B cell (primary cell): ENCODE data around the gene GPR45. TPM values are rescaled to one million over a fixed set of nuclear protein-coding genes. Genes with fewer than 3 reads are reported as not detected.

Experiments
- ATAC-seq: fragments of 200-7000 bp; cut with Tn5 transposase; one replicate; pipeline ENCODE4 v1.10.0; 2021; ENCODE audit warnings: low read depth, mild to moderate bottlenecking, moderate number of reproducible peaks, moderate library complexity
- CTCF ChIA-PET: fragments of 350-600 bp; sonication (Branson Sonifier 250); formaldehyde crosslinking; loops from one replicate; lab custom pipeline; 2021; ENCODE audit warnings: antibody characterized with exemption, inconsistent platforms; lab: Charles Lee
- POLR2A ChIA-PET: fragments of 350-600 bp; sonication (Branson Sonifier 250); formaldehyde crosslinking; loops from one replicate; lab custom pipeline; 2021; ENCODE audit warnings: antibody characterized with exemption; lab: Charles Lee
- DNase-seq: peaks from one replicate; pipeline ENCODE4 v3.0.0; 2013
- H2AFZ ChIP-seq: 2 replicates; pipeline ENCODE4 v1.6.1; 2012; ENCODE audit warnings: mild to moderate bottlenecking, low read depth, low read length; ENCODE audit not compliant: insufficient read depth, poor library complexity, severe bottlenecking
- H3K27ac ChIP-seq, 2 donors: 1 replicate in 1 of 2; 2 replicates in 1 of 2; pipeline ENCODE4 v1.5.1; 2012 to 2013; ENCODE audit warnings: low read length in 2 of 2, mild to moderate bottlenecking in 2 of 2, moderate library complexity in 1 of 2
- H3K27me3 ChIP-seq, 4 experiments: fragments of 200-600 bp in 1 of 4; sonication (generic) in 1 of 4; replicated peaks in 1 of 4; 1 replicate in 2 of 4; 2 replicates in 2 of 4; pipeline versions ENCODE4 v1.6.1 to v1.7.0; 2013 to 2016; ENCODE audit warnings: low read length in 3 of 4, mild to moderate bottlenecking in 2 of 4, mixed read lengths in 1 of 4, moderate library complexity in 1 of 4; ENCODE audit not compliant: insufficient read depth in 4 of 4, control insufficient read depth in 3 of 4; ENCODE audit errors: control extremely low read depth in 1 of 4
- H3K36me3 ChIP-seq, 2 experiments: replicated peaks in 1 of 2; 1 replicate in 1 of 2; 2 replicates in 1 of 2; pipeline versions ENCODE4 v1.6.1 to v1.7.1; 2013; ENCODE audit warnings: low read length in 1 of 2; ENCODE audit not compliant: insufficient read depth in 2 of 2, control insufficient read depth in 1 of 2; ENCODE audit errors: control extremely low read depth in 1 of 2, extremely low read depth in 1 of 2
- H3K4me1 ChIP-seq, 2 donors: fragments of 200-600 bp in 1 of 2; sonication (generic) in 1 of 2; 1 replicate in 1 of 2; 2 replicates in 1 of 2; pipeline versions ENCODE4 v1.5.1 to v1.6.1; 2013 to 2017; ENCODE audit warnings: low read length in 2 of 2; ENCODE audit not compliant: control insufficient read depth in 2 of 2, insufficient read depth in 2 of 2
- H3K4me2 ChIP-seq: replicated peaks from 2 replicates; pipeline ENCODE3; 2012; ENCODE audit warnings: mild to moderate bottlenecking, low read depth, low read length; ENCODE audit not compliant: poor library complexity, severe bottlenecking
- H3K4me3 ChIP-seq, 5 experiments: fragments of 200-600 bp in 1 of 5; sonication (generic) in 1 of 5; 1 replicate in 3 of 5; 2 replicates in 2 of 5; pipeline versions ENCODE4 v1.5.1 to v1.7.0; 2011 to 2016; ENCODE audit warnings: low read length in 4 of 5, mild to moderate bottlenecking in 4 of 5, low read depth in 2 of 5, control low read depth in 1 of 5, moderate library complexity in 1 of 5; ENCODE audit not compliant: insufficient read depth in 1 of 5; ENCODE audit errors: control extremely low read depth in 1 of 5, extremely low read depth in 1 of 5
- H3K79me2 ChIP-seq: fragments of 200-600 bp; sonication (generic); one replicate; pipeline ENCODE4 v1.6.0; 2016; ENCODE audit warnings: low read length; ENCODE audit not compliant: control insufficient read depth, insufficient read depth
- H3K9ac ChIP-seq: fragments of 200-600 bp; sonication (generic); 2 replicates; pipeline ENCODE4 v1.6.1; 2017; ENCODE audit warnings: mild to moderate bottlenecking, low read length, moderate library complexity
- H3K9me3 ChIP-seq, 3 donors: one replicate each; pipeline versions ENCODE4 v1.6.1 to v1.7.1; 2013; ENCODE audit warnings: low read length in 2 of 3; ENCODE audit not compliant: control insufficient read depth in 2 of 3, insufficient read depth in 1 of 3; ENCODE audit errors: control extremely low read depth in 1 of 3
- H4K20me1 ChIP-seq: 2 replicates; pipeline ENCODE4 v1.6.0; 2012; ENCODE audit warnings: mild to moderate bottlenecking, low read length; ENCODE audit not compliant: insufficient read depth, control insufficient read depth, poor library complexity, severe bottlenecking
- H3K27ac Mint-ChIP-seq: one replicate; pipeline ENCODE4 v1.8.0; 2021; ENCODE audit warnings: mixed read lengths
- H3K27me3 Mint-ChIP-seq: one replicate; pipeline ENCODE4 v1.8.0; 2021; ENCODE audit warnings: mixed read lengths
- H3K4me1 Mint-ChIP-seq: one replicate; pipeline ENCODE4 v1.8.0; 2021; ENCODE audit warnings: mixed read lengths
- H3K4me3 Mint-ChIP-seq: one replicate; pipeline ENCODE4 v1.8.0; 2021; ENCODE audit warnings: mixed read lengths
- H3K9me3 Mint-ChIP-seq: one replicate; pipeline ENCODE4 v1.8.0; 2022; ENCODE audit warnings: mixed read lengths; ENCODE audit not compliant: insufficient read depth
- EZH2 ChIP-seq: IDR thresholded peaks from 2 replicates; pipeline ENCODE4 v1.6.1; 2012; ENCODE audit warnings: borderline replicate concordance, low read depth, mild to moderate bottlenecking, moderate library complexity, low read length; ENCODE audit not compliant: insufficient read depth, poor library complexity, severe bottlenecking
- WGBS: methylation state at CpG from one replicate; pipeline ENCODE4 v1.1.5; 2013; ENCODE audit warnings: missing lambda C conversion rate; ENCODE audit not compliant: insufficient coverage; 5-methylcytosine and 5-hydroxymethylcytosine counted together
- intact Hi-C: fragments of 100-400 bp; cut with micrococcal nuclease; formaldehyde crosslinking; loops from one replicate; pipeline ENCODE4 v1.10.0; 2022
- polyA plus RNA-seq: library from polyadenylated mRNA; depleted of rRNA; stranded (reverse); fragments of >200 nt; gene quantifications from 2 replicates; pipeline ENCODE4 v1.2.3, GENCODE V29; 2012
- total RNA-seq, 2 donors: library from RNA; stranded (reverse); fragments of 120-200 nt in 1 of 2; gene quantifications; 1 replicate in 1 of 2; 2 replicates in 1 of 2; pipeline versions ENCODE4 v1.2.3 to v1.2.4, GENCODE V29; 2013 to 2022
- TF ChIP-seq, protein P1 (sequence below): fragments of 200-600 bp; IDR thresholded peaks from one replicate; pipeline ENCODE4 v1.8.0; 2022; ENCODE audit warnings: antibody characterized with exemption, mild to moderate bottlenecking

Gene GPR45
- total and polyA plus RNA-seq, 2 donors (not counting 1 experiment from before 2014, with no cell fraction given), result not detected

DNA sequence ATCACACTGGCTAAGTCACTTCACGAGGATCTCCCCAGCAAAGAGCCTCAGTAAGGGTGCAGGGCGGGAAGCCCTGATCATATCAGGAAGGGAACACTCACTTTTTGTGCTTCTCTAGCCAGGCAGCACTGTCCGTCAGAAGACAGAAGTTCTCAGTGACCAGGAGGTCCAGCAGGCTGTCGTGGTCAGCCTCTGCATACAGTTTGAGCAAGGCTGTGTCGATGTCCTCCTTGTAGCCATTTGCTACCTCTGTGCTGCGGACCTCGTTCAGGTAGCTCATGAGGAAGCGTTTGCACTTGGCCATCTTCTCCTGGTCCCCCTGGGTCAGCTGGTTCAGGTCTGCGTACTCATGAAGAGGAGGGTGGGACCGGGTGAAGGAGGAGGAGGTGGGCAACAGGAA lies 38.7 kb downstream of the GPR45 start:
- WGBS, result 97% methylated on average over 10 of the region's 10 CpGs
- Histone ChIP-seq H3K4me1 (no peaks in the 10 kb centered on the region), H3K9me3 (no peaks in the 10 kb centered on the region), H3K27me3 (no peaks in the 10 kb centered on the region), H3K4me3 (no peak overlapping the region), H3K27ac (no peak overlapping the region), H2AFZ (no peak overlapping the region), H3K79me2 (no peaks in the 10 kb centered on the region), H3K4me2 (no peak overlapping the region), H3K36me3 (peaks cover 0 to 67% of the 10 kb centered on the region in 2 experiments), H4K20me1 (no peaks in the 10 kb centered on the region), H3K9ac (no peak overlapping the region)
- ChIA-PET POLR2A (no interaction called here), CTCF (no interaction called here)
- ATAC-seq, result no peak
- no peak for TF ChIP-seq EZH2
- TF ChIP-seq, protein P1, sequence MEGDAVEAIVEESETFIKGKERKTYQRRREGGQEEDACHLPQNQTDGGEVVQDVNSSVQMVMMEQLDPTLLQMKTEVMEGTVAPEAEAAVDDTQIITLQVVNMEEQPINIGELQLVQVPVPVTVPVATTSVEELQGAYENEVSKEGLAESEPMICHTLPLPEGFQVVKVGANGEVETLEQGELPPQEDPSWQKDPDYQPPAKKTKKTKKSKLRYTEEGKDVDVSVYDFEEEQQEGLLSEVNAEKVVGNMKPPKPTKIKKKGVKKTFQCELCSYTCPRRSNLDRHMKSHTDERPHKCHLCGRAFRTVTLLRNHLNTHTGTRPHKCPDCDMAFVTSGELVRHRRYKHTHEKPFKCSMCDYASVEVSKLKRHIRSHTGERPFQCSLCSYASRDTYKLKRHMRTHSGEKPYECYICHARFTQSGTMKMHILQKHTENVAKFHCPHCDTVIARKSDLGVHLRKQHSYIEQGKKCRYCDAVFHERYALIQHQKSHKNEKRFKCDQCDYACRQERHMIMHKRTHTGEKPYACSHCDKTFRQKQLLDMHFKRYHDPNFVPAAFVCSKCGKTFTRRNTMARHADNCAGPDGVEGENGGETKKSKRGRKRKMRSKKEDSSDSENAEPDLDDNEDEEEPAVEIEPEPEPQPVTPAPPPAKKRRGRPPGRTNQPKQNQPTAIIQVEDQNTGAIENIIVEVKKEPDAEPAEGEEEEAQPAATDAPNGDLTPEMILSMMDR, result no peak
- DNase-seq, result no peak
- Mint-ChIP-seq H3K27ac (no peak overlapping the region), H3K4me1 (no peaks in the 10 kb centered on the region), H3K9me3 (no peaks in the 10 kb centered on the region), H3K27me3 (no peaks in the 10 kb centered on the region), H3K4me3 (no peak overlapping the region)
- intact Hi-C loops, result no loop called here

DNA sequence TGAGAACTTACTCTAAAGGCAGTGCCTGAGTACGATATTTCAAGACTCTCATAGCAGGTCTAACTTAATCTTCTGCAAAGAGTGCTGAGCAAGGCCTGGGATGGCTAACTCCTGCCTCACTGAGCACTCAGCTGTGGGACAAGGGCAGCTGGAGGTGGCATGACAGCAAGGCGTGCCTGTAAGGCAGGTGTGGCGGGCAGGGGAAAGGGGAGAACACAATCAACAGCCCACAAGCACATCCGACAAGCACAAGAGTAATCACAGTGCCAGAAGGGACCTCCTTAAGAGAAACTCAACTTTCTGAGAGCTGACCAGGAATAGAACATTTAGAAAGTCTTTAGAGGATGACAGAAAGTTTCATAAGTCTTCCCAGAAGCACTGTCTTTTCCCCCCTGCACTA lies 42.0 kb downstream of the GPR45 start:
- no peak overlapping the region for H3K27ac ChIP-seq
- no peaks in the 10 kb centered on the region for H3K4me1 ChIP-seq
- no peak overlapping the region for H3K9ac ChIP-seq
- Mint-ChIP-seq H3K9me3 (no peaks in the 10 kb centered on the region), H3K27ac (no peak overlapping the region), H3K4me1 (no peaks in the 10 kb centered on the region), H3K4me3 (no peak overlapping the region), H3K27me3 (no peaks in the 10 kb centered on the region)
- no peaks in the 10 kb centered on the region for H4K20me1 ChIP-seq
- H3K27me3 ChIP-seq, result no peaks in the 10 kb centered on the region
- ATAC-seq (no peak), DNase-seq (no peak)
- TF ChIP-seq, protein P1, result no peak
- TF ChIP-seq EZH2, result no peak
- intact Hi-C loops, result no loop called here
- POLR2A ChIA-PET, result no interaction called here
- no peak overlapping the region for H2AFZ ChIP-seq
- H3K79me2 ChIP-seq, result no peaks in the 10 kb centered on the region
- no peaks in the 10 kb centered on the region for H3K9me3 ChIP-seq
- H3K4me2 ChIP-seq, result no peak overlapping the region
- H3K4me3 ChIP-seq, result no peak overlapping the region
- H3K36me3 ChIP-seq, result peaks cover 0 to 69% of the 10 kb centered on the region in 2 experiments
- 100% methylated on average over 3 of the region's 4 CpGs for WGBS
- CTCF ChIA-PET, result interaction anchor here (1.1 kb wide), 1 partner anchor 10 kb away, joined by 3 read pairs; no protein-coding TSS in a partner anchor
